Neuronal stem cell (in vitro differentiated cells): ENCODE data around the gene TANC2. TPM values are rescaled to one million over a fixed set of nuclear protein-coding genes. Genes with fewer than 3 reads are reported as not detected.

Experiments
- DNase-seq: peaks from one replicate; pipeline ENCODE4 v3.0.0-alpha.2; 2013; ENCODE audit warnings: low spot score
- H2AFZ ChIP-seq: one replicate; pipeline ENCODE4 v1.6.1; 2013; ENCODE audit warnings: mild to moderate bottlenecking, low read length, inconsistent platforms
- H2AK5ac ChIP-seq: 2 replicates; pipeline ENCODE4 v1.6.1; 2013; ENCODE audit warnings: low read depth, mild to moderate bottlenecking, inconsistent platforms, low read length, moderate library complexity, mixed read lengths
- H2BK120ac ChIP-seq: 2 replicates; pipeline ENCODE4 v1.6.1; 2013; ENCODE audit warnings: low read depth, mild to moderate bottlenecking, inconsistent platforms, low read length, moderate library complexity, mixed read lengths
- H2BK12ac ChIP-seq: one replicate; pipeline ENCODE4 v1.6.1; 2013; ENCODE audit warnings: low read length, inconsistent platforms
- H2BK15ac ChIP-seq: 2 replicates; pipeline ENCODE4 v1.6.1; 2013; ENCODE audit warnings: mild to moderate bottlenecking, low read length, inconsistent platforms, mixed read lengths
- H2BK5ac ChIP-seq: one replicate; pipeline ENCODE4 v1.6.1; 2013; ENCODE audit warnings: inconsistent platforms, mild to moderate bottlenecking, low read length, moderate library complexity
- H3K14ac ChIP-seq: one replicate; pipeline ENCODE4 v1.6.1; 2013; ENCODE audit warnings: low read length, inconsistent platforms
- H3K18ac ChIP-seq: 2 replicates; pipeline ENCODE4 v1.6.1; 2013; ENCODE audit warnings: low read length, inconsistent platforms
- H3K23ac ChIP-seq: 2 replicates; pipeline ENCODE4 v1.6.1; 2013; ENCODE audit warnings: low read depth, mild to moderate bottlenecking, mixed read lengths, low read length, inconsistent platforms; ENCODE audit not compliant: poor library complexity
- H3K27ac ChIP-seq: replicated peaks from 3 replicates; pipeline ENCODE4 v1.5.1; 2013; ENCODE audit warnings: low read length, inconsistent platforms
- H3K27me3 ChIP-seq, 3 experiments: 2 replicates each; pipeline ENCODE4 v1.6.1; 2013; ENCODE audit warnings: low read length in 3 of 3, mild to moderate bottlenecking in 2 of 3, inconsistent platforms in 1 of 3, low read depth in 1 of 3, mixed read lengths in 1 of 3, moderate library complexity in 1 of 3; ENCODE audit not compliant: control insufficient read depth in 3 of 3, insufficient read depth in 3 of 3
- H3K36me3 ChIP-seq, 2 donors: replicated peaks in 1 of 2; 2 replicates each; pipeline ENCODE4 v1.6.1; 2013; ENCODE audit warnings: low read length in 2 of 2; ENCODE audit not compliant: control insufficient read depth in 2 of 2, insufficient read depth in 2 of 2
- H3K4ac ChIP-seq: 2 replicates; pipeline ENCODE4 v1.6.1; 2013; ENCODE audit warnings: inconsistent platforms, mild to moderate bottlenecking, low read length, moderate library complexity
- H3K4me1 ChIP-seq, 2 donors: 1 replicate in 1 of 2; 2 replicates in 1 of 2; pipeline ENCODE4 v1.6.1; 2013; ENCODE audit warnings: low read length in 2 of 2, low read depth in 1 of 2; ENCODE audit not compliant: control insufficient read depth in 2 of 2, insufficient read depth in 1 of 2
- H3K4me2 ChIP-seq: one replicate; pipeline ENCODE4 v1.6.1; 2013; ENCODE audit warnings: mild to moderate bottlenecking, low read length, inconsistent platforms; ENCODE audit not compliant: insufficient read depth, poor library complexity, severe bottlenecking
- H3K4me3 ChIP-seq, 2 donors: 2 replicates each; pipeline ENCODE4 v1.5.1; 2013; ENCODE audit warnings: low read length in 2 of 2, mild to moderate bottlenecking in 2 of 2, inconsistent platforms in 1 of 2, moderate library complexity in 1 of 2
- H3K79me1 ChIP-seq: one replicate; pipeline ENCODE4 v1.6.1; 2013; ENCODE audit warnings: low read depth, mild to moderate bottlenecking, inconsistent platforms, low read length, moderate library complexity
- H3K9ac ChIP-seq: one replicate; pipeline ENCODE4 v1.6.1; 2013; ENCODE audit warnings: mild to moderate bottlenecking, low read depth, low read length, inconsistent platforms; ENCODE audit not compliant: poor library complexity
- H3K9me3 ChIP-seq, 2 donors: replicated peaks in 1 of 2; 2 replicates each; pipeline versions ENCODE3 to v1.6.1; 2013; ENCODE audit warnings: low read length in 2 of 2, mild to moderate bottlenecking in 2 of 2, inconsistent platforms in 1 of 2, low read depth in 1 of 2, mixed read lengths in 1 of 2, moderate library complexity in 1 of 2; ENCODE audit not compliant: control insufficient read depth in 2 of 2, insufficient read depth in 1 of 2
- H4K8ac ChIP-seq: one replicate; pipeline ENCODE4 v1.6.1; 2013; ENCODE audit warnings: low read depth, mild to moderate bottlenecking, inconsistent platforms, low read length, moderate library complexity
- H4K91ac ChIP-seq: one replicate; pipeline ENCODE4 v1.6.1; 2013; ENCODE audit warnings: low read length, low read depth, mild to moderate bottlenecking, inconsistent platforms; ENCODE audit not compliant: poor library complexity
- WGBS, 2 donors: extraction: QIAGEN DNeasy Blood & Tissue Kit; methylation state at CpG; one replicate each; pipeline ENCODE4 v1.1.7; 2013; ENCODE audit warnings: missing lambda C conversion rate in 2 of 2, mixed read lengths in 1 of 2; ENCODE audit not compliant: insufficient read length in 2 of 2, insufficient replicate concordance in 1 of 2; ENCODE audit errors: extremely low coverage in 2 of 2; 5-methylcytosine and 5-hydroxymethylcytosine counted together
- small RNA-seq: library from polyadenylated mRNA; stranded (forward); fragments of <200 nt; extraction: miRNeasy Mini kit (QIAGEN cat#:217004); gene quantifications from one replicate; pipeline ENCODE3, GENCODE V24; 2013; ENCODE audit not compliant: insufficient read depth

Gene TANC2

GRCh38 chr17:63015824-63016223 lies 49.8 kb downstream of the TANC2 start:
- Histone ChIP-seq H3K9me3 (peaks cover 2 to 3% of the 10 kb centered on the region in 2 donors), H3K36me3 (no peaks in the 10 kb centered on the region), H2AFZ (no peak overlapping the region), H3K4ac (no peak overlapping the region), H3K27me3 (no peaks in the 10 kb centered on the region), H3K79me1 (no peaks in the 10 kb centered on the region), H3K18ac (no peak overlapping the region), H2BK5ac (no peak overlapping the region), H2BK15ac (no peak overlapping the region), H3K4me3 (no peak overlapping the region), H3K27ac (no peak overlapping the region), H3K4me1 (no peaks in the 10 kb centered on the region), H3K9ac (no peak overlapping the region), H2BK12ac (no peak overlapping the region), H3K14ac (no peak overlapping the region), H3K4me2 (no peak overlapping the region), H4K8ac (no peak overlapping the region), H2AK5ac (no peak overlapping the region), H4K91ac (no peak overlapping the region), H2BK120ac (no peak overlapping the region), H3K23ac (no peak overlapping the region)
- DNase-seq: no peak
- WGBS, 2 donors: no CpG with 5 or more reads among the region's 4 CpGs

Small RNA genes lying within 50 kb of the gene (small RNA-seq; reads per million reads assigned to genes)
- not detected for gene MIR633
